ENCODE measurements around the gene MYOD1.

The MYOD1 gene

GRCh38 chr11:17703951-17704350 is 15.4 kb upstream of the MYOD1 start:
- DNase-seq: no peak

- DNase-seq: no peak
These were observed 11.5 kb upstream of the MYOD1 start for GRCh38 chr11:17707830-17708229.

DNA sequence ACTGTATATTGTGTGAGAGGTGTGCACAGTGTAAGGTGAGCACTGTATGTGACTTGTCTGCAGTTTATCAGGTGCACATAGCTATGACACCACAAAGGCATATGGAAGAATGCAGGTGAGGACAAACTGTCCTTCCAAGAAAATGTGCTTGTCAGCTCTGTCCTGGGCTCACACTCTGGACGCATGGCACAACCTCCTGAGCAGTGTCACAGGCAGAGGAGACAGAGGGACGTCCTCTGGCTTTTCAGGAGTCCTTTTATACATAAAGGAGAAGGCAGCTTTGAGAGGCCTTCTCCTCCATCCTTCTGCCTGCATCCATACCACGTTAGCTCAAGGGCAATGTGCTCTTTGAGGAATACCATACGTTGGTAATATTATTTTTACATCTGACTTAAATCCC is 7.5 kb upstream of the MYOD1 start:
- no peak for DNase-seq

- no peak for DNase-seq
These were observed 5.5 kb upstream of the MYOD1 start for GRCh38 chr11:17713851-17714250.

DNA sequence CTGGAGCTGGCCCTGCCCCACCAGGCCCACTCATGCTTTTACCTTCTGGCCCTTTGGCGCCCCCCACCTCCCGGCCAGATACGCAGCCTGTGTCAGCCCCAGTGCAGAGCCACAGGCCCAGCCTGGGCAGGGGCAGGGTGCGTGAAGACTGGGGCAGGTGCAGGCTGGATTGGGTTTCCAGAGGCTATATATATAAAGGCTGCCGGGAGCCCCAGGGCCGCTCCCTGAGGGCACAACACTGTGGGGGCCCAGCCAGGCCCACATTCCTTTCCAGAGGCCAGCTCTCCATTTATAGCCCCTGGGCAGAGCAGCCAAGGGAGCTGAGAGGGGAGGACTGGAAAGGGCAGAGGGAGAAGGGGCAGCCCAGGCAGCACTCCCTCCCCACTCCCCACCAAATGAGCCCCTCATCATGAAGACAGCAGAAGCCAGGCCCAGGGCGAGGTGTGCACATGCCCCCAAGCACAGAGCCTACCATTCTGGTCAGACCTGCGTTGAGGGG is 5.0 kb upstream of the MYOD1 start:
- DNase-seq: no peak

GRCh38 chr11:17714870-17715269 is 4.5 kb upstream of the MYOD1 start:
- no peak for DNase-seq

DNA sequence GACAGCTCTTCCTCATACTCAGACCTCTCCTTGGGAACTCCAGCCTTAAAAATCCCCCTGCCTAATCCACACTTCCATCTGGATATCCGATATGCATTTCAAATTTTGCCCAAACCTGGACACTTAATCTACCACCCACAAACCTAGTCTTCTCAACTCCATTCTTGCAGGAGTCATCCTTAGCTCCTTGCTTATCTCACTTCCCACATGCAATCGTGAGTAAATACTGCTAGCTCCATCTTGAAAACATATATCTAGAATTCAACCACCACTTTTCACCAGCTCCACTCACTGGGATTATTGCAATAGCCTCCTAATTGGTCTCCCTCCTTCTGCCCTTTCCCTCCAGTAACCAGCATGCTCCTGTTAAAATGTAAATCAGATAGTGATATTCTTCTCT is 2.6 kb upstream of the MYOD1 start:
- DNase-seq: no peak

GRCh38 chr11:17718015-17718414 is 1.4 kb upstream of the MYOD1 start:
- no peak for DNase-seq

GRCh38 chr11:17718510-17718962 is 835 bp upstream of the MYOD1 start:
- DNase-seq: no peak

DNA sequence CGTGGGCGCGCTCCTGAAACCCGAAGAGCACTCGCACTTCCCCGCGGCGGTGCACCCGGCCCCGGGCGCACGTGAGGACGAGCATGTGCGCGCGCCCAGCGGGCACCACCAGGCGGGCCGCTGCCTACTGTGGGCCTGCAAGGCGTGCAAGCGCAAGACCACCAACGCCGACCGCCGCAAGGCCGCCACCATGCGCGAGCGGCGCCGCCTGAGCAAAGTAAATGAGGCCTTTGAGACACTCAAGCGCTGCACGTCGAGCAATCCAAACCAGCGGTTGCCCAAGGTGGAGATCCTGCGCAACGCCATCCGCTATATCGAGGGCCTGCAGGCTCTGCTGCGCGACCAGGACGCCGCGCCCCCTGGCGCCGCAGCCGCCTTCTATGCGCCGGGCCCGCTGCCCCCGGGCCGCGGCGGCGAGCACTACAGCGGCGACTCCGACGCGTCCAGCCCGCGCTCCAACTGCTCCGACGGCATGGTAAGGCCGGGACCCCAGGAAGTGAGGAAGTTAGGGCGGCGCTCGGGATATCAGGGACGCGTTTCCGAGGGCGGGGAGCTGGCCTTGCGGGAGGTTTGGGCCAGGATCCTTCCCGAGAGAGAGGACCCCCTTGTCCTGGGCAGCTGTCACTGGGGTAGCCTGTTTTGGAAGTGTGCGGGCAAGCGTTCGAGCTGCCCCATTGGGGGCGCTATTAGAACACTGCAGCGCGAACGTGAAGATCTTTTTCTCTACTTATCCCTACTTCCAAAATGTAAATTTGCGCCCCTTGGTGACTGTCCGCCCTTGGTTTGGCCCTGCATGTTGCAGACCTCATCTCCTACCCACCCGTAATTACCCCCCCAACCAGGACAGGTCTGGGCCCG is 796 bp downstream of the MYOD1 start:
- peak; percentile 17 for DNase-seq

- no peak for DNase-seq
These were observed 1.4 kb downstream of the MYOD1 start for GRCh38 chr11:17720796-17721171.

DNA sequence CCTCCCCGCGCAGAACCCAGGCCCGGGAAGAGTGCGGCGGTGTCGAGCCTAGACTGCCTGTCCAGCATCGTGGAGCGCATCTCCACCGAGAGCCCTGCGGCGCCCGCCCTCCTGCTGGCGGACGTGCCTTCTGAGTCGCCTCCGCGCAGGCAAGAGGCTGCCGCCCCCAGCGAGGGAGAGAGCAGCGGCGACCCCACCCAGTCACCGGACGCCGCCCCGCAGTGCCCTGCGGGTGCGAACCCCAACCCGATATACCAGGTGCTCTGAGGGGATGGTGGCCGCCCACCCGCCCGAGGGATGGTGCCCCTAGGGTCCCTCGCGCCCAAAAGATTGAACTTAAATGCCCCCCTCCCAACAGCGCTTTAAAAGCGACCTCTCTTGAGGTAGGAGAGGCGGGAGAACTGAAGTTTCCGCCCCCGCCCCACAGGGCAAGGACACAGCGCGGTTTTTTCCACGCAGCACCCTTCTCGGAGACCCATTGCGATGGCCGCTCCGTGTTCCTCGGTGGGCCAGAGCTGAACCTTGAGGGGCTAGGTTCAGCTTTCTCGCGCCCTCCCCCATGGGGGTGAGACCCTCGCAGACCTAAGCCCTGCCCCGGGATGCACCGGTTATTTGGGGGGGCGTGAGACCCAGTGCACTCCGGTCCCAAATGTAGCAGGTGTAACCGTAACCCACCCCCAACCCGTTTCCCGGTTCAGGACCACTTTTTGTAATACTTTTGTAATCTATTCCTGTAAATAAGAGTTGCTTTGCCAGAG is 2.0 kb downstream of the MYOD1 start:
- DNase-seq: no peak

- peak; percentile 12 for DNase-seq
These were observed 2.8 kb downstream of the MYOD1 start for GRCh38 chr11:17722000-17722643.

DNA sequence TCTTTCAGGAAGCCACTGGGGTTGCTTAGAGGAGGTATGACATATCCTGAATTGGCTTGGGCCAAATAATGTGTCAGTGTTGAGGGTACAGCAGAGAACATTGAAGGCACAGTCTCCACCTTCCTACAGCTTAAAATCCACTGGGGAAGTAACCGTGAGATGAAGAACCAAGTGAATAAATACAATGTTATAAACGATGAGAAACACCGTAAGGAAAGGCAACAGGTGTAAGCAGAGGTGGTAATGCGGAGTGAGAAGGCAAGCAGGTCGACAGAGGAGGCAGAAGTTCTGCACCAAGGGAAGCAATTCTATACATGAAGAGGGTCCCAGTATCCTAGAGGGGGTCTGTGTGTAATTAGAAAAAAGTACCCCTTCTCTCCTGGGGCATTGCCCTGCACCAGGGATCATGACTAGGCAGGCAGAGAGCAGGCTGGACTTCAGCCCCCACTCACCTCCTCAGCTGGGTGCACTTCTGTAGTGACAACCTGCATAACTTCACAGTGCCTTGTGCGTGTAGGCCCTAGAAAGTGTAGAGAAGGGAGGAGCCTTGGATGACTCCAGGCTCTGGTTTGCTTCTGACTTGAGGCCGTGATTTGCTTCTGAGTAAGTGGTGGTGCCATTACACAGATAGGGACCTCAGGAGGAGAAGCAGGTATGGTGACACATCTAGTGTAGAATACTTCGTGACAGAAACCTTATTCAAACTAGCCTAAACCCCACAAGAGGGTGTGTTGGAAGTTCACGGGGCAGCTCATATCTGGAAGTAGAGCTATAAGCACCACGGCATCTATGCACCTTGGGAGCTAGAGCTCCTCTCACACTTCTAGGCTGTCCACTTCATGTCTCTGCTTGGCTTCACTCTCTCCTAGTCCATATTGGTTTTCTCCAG is 4.9 kb downstream of the MYOD1 start:
- no peak for DNase-seq

GRCh38 chr11:17725174-17725573 is 5.8 kb downstream of the MYOD1 start:
- no peak for DNase-seq

DNA sequence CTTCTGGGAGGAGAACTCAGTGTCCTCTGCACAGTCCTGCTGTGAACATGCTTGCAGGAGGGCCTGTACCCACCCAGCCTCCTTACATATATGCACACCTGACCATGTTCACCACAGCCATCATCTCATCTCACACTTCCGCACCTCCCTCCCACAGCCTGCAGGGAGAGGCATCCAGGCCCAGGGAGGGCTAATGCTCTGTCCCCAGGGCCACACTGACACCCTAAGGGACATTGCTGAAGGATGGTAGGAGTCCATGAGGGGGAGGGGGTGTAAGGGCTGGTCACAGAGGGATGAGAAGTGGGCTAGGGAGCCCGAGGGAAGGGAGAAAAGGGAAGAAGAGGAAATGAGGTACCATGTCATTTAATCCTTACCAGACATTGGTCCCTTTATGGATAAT is 10.8 kb downstream of the MYOD1 start:
- DNase-seq: no peak

DNA sequence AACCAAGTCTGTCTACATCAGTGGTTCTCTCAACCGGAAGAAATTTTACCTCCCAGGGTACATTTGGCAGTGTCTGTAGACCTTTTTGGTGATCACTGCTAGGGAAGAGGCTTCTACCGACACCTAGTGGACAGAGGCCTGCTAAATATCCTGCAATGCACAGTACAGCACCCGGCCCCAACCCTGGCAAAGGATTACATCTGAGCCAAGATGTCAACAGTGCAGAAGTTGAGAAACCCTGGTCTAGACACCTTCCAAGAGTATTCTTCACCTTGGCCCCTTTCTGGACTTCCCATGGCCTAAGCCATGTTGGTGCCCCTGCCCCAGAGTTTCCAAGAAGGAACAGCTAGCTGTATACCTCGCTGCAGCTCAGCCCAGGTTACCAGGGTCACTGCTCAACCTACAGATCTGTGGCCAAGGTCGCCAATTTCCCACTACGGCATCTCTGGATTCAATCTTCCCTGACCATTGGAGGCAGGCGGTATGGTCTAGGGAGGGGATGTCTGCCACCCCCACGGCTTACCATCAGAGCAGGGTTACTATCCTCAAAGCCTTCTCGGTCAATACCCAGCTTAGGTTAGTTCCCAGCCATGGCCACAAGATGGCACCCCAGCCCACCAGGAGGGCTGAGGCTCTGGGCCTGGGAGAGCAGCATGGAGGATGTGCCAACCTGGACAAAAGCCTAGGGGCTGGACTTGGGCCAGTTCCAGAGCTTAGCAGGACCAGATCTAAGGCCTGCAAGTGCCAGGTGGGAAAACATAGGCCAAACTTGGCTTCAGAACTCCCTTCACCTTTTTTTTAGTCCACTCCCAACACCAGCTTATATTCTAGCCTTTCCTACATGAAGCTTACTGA is 11.5 kb downstream of the MYOD1 start:
- DNase-seq: peak; percentile 80

- DNase-seq: no peak
These were observed 13.9 kb downstream of the MYOD1 start for GRCh38 chr11:17733261-17733660.

DNA sequence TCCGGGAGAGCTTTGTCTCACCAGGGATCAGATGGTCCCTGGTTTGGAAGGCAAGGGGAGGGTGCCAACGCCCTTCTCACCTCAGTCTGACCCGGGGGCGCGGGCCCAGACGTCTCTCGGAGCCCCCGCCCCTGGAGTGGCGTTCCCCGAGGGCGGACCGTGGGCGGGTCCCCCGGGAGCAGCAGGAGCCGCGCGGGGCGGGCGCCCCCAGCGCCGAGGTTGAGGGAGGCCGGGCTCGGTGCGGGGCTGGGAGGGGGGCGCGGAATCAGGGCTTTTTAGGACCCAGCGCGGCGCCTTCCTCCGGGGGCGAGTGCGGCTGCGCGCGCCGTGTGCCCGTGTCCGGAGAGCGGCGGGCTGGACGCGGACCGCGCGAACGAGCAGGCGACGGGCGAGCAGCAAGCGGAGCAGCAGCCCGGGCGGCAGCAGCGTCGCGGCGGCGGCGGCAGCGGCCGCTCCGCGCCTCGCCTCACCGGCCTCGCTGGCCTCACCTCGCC is 15.1 kb downstream of the MYOD1 start, which contains the start of gene KCNC1:
TSS of gene KCNC1 (plus strand) at position 364 of the 494 bp plus-strand sequence. CDS start 1,222 bp downstream, outside the sequence.
- DNase-seq: peak; percentile 71

DNA sequence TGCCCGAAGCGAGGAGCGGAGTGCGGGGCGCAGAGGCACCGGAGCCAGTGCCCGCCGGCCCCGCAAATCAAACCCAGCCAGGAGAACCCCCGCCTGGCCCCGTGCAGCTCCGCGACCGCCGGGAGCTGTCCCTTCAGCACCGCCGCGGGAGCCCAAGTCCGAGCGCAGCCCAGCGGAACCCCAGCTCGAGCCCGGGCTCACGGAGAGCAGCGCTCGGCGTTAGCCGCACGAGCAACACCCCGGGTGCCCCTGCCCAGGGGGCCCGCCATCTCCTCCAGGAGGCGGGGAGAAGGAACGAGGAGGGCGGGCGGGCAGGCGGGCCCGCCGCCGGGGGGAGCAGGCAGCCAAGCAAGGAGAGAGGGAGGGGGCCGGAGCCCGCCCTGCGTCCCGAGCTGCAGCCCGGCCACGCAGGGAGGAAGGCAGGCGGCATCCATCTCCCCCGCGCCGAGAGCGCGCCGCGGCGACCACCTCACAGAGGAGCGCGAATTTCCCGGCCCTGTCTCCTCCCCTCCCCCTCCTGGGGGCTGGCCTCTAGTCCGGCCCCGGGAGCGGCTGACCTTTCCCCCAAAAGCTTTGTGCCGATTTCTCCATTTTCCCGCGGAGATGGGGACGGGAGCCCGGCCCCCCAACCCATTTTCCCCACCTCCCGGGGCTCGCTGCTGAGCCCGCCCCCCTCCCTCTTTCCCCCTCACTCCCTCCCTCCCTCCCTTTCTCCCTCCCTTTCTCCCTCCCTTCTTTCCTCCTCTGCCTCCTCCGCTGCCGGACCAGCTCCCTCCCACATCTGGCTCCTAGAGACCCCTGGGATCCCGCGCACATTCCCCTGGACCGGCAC is 15.8 kb downstream of the MYOD1 start:
- DNase-seq: peak; percentile 24
